ENCODE measurements around the gene OTUD3.

DNA sequence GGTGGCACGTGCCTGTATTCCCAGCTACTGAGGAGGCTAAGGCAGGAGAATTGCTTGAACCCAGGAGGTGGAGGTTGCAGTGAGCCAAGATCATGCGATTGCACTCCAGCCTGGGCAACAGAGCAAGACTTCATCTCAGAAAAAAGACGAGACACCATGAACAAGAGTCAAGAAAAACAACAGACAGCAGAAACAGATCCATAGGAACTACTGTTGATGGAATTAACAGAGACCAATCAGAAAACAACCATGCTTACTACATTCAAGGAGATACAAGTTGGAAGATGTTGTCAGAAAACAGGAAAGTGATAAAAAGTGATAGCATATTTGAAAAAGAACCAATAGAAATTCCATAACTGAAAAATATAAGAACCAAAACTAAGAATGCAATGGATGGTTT lies 19.3 kb upstream of the OTUD3 start:
- TF ChIP-seq, protein P1, sequence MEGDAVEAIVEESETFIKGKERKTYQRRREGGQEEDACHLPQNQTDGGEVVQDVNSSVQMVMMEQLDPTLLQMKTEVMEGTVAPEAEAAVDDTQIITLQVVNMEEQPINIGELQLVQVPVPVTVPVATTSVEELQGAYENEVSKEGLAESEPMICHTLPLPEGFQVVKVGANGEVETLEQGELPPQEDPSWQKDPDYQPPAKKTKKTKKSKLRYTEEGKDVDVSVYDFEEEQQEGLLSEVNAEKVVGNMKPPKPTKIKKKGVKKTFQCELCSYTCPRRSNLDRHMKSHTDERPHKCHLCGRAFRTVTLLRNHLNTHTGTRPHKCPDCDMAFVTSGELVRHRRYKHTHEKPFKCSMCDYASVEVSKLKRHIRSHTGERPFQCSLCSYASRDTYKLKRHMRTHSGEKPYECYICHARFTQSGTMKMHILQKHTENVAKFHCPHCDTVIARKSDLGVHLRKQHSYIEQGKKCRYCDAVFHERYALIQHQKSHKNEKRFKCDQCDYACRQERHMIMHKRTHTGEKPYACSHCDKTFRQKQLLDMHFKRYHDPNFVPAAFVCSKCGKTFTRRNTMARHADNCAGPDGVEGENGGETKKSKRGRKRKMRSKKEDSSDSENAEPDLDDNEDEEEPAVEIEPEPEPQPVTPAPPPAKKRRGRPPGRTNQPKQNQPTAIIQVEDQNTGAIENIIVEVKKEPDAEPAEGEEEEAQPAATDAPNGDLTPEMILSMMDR (IDR thresholded peaks at IDR 0.05; ENCODE audit: low read length), result no peak
- TF ChIP-seq EZH2 (IDR thresholded peaks at IDR 0.05; ENCODE audit: borderline replicate concordance, low read length), result no peak
